HCT116 (cell line): ENCODE data around the gene TMEM164. TPM values are rescaled to one million over a fixed set of nuclear protein-coding genes. Genes with fewer than 3 reads are reported as not detected.

Experiments
- ATAC-seq: fragments of 200-7000 bp; cut with Tn5 transposase; 2 replicates; pipeline ENCODE4 v1.9.1; 2020; ENCODE audit warnings: mild to moderate bottlenecking, moderate library complexity
- BruUV-seq: library from RNA; stranded (reverse); fragments of 400-500 nt; replicated peaks from 2 replicates; lab custom pipeline; 2021; lab: Mats Ljungman, UMichigan
- CTCF ChIA-PET: fragments of 300-600 bp; sonication (Branson Sonifier 250); formaldehyde crosslinking; loops from one replicate; lab custom pipeline; 2021; ENCODE audit warnings: antibody characterized with exemption; lab: Charles Lee
- POLR2A ChIA-PET: fragments of 300-600, 350-600 bp; sonication (Branson Sonifier 250); formaldehyde crosslinking; loops from one replicate; lab custom pipeline; 2021; ENCODE audit warnings: antibody characterized with exemption; lab: Charles Lee
- RAD21 ChIA-PET, 2 experiments: fragments of 300-600 bp; sonication (Branson Sonifier 250); formaldehyde crosslinking; loops; one replicate each; lab custom pipeline; 2023; ENCODE audit warnings: low total read pairs in 2 of 2; ENCODE audit not compliant: uncharacterized antibody in 2 of 2, unreplicated experiment in 2 of 2, low non-redundant PET in 1 of 2; lab: Charles Lee
- DNase-seq: peaks from one replicate; pipeline ENCODE4 v3.0.0-alpha.2; 2010; ENCODE audit warnings: low read depth, low spot score
- H2AFZ ChIP-seq: fragments of 200-600 bp; shearing (Covaris generic), sonication (generic); 2 replicates; pipeline ENCODE4 v1.6.1; 2017; ENCODE audit warnings: low read depth, mixed run types, mixed read lengths, antibody characterized with exemption, low read length; ENCODE audit not compliant: poor library complexity, severe bottlenecking
- H3K27ac ChIP-seq: 2 replicates; pipeline ENCODE4 v1.5.1; 2012; ENCODE audit warnings: low read depth, low read length
- H3K27me3 ChIP-seq: fragments of 200-600 bp; sonication (generic); 2 replicates; pipeline ENCODE4 v1.6.1; 2016; ENCODE audit warnings: mixed run types, low read length, mixed read lengths; ENCODE audit not compliant: insufficient read depth
- H3K36me3 ChIP-seq, 2 experiments: fragments of 200-500 bp in 1 of 2; fragments of 200-600 bp in 1 of 2; sonication (Bioruptor generic) in 1 of 2; sonication (generic) in 1 of 2; 2 replicates each; pipeline versions ENCODE4 v1.5.1 to v1.6.1; 2014 to 2016; ENCODE audit warnings: low read length in 2 of 2, inconsistent platforms in 1 of 2, mixed read lengths in 1 of 2, mixed run types in 1 of 2; ENCODE audit not compliant: insufficient read depth in 2 of 2, control insufficient read depth in 1 of 2
- H3K4me1 ChIP-seq, 2 experiments: fragments of 200-600 bp in 1 of 2; sonication (generic) in 1 of 2; 2 replicates each; pipeline versions ENCODE4 v1.5.1 to v1.6.1; 2012 to 2017; ENCODE audit warnings: low read length in 2 of 2, inconsistent platforms in 1 of 2, mild to moderate bottlenecking in 1 of 2, mixed read lengths in 1 of 2, mixed run types in 1 of 2, moderate library complexity in 1 of 2; ENCODE audit not compliant: insufficient read depth in 2 of 2, control insufficient read depth in 1 of 2
- H3K4me2 ChIP-seq: fragments of 200-600 bp; sonication (generic); 2 replicates; pipeline ENCODE4 v1.6.1; 2017; ENCODE audit warnings: mixed run types, low read length, mixed read lengths
- H3K4me3 ChIP-seq, 2 experiments: fragments of 200-600 bp in 1 of 2; sonication (generic) in 1 of 2; replicated peaks in 1 of 2; 2 replicates each; pipeline ENCODE4 v1.5.1; 2011 to 2016; ENCODE audit warnings: low read length in 2 of 2, control low read depth in 1 of 2, low read depth in 1 of 2, mild to moderate bottlenecking in 1 of 2, mixed read lengths in 1 of 2, mixed run types in 1 of 2
- H3K79me2 ChIP-seq: fragments of 200-600 bp; sonication (generic); 2 replicates; pipeline ENCODE4 v1.6.1; 2017; ENCODE audit warnings: mild to moderate bottlenecking, mixed run types, low read length, moderate library complexity, mixed read lengths; ENCODE audit not compliant: insufficient read depth
- H3K9ac ChIP-seq: fragments of 200-600 bp; sonication (generic); 2 replicates; pipeline ENCODE4 v1.6.1; 2016; ENCODE audit warnings: low read length, mixed read lengths
- H3K9me2 ChIP-seq: fragments of 200-600 bp; sonication (generic), shearing (Covaris generic); 2 replicates; pipeline ENCODE4 v1.6.1; 2017; ENCODE audit warnings: mixed run types, mild to moderate bottlenecking, moderate library complexity; ENCODE audit not compliant: insufficient read depth
- H3K9me3 ChIP-seq, 2 experiments: fragments of 200-500 bp in 1 of 2; fragments of 200-600 bp in 1 of 2; sonication (Bioruptor generic) in 1 of 2; sonication (generic) in 1 of 2; 2 replicates each; pipeline ENCODE4 v1.6.1; 2014 to 2017; ENCODE audit warnings: low read length in 2 of 2, mixed read lengths in 2 of 2, inconsistent platforms in 1 of 2, low read depth in 1 of 2, mild to moderate bottlenecking in 1 of 2, mixed run types in 1 of 2, moderate library complexity in 1 of 2; ENCODE audit not compliant: control insufficient read depth in 1 of 2, insufficient read depth in 1 of 2
- H4K20me1 ChIP-seq: fragments of 200-600 bp; sonication (generic), shearing (Covaris generic); 2 replicates; pipeline ENCODE4 v1.6.1; 2017; ENCODE audit warnings: mixed run types, mild to moderate bottlenecking, moderate library complexity; ENCODE audit not compliant: insufficient read depth
- CBX3 ChIP-seq: IDR thresholded peaks from 2 replicates; pipeline ENCODE4 v1.6.1; 2012; ENCODE audit warnings: low read depth
- CEBPB ChIP-seq: IDR thresholded peaks from 2 replicates; pipeline ENCODE4 v1.6.1; 2012; ENCODE audit warnings: low read depth
- ELF1 ChIP-seq: IDR thresholded peaks from 2 replicates; pipeline ENCODE4 v1.6.1; 2012; ENCODE audit warnings: low read depth, borderline replicate concordance
- FOSL1 ChIP-seq: IDR thresholded peaks from 2 replicates; pipeline ENCODE4 v1.6.1; 2012; ENCODE audit warnings: low read depth
- JUND ChIP-seq: IDR thresholded peaks from 2 replicates; pipeline ENCODE4 v1.6.1; 2012
- MAX ChIP-seq: IDR thresholded peaks from 2 replicates; pipeline ENCODE4 v1.6.1; 2012
- RAD21 ChIP-seq: IDR thresholded peaks from 2 replicates; pipeline ENCODE4 v1.6.1; 2012; ENCODE audit warnings: low read depth, mild to moderate bottlenecking
- REST ChIP-seq: IDR thresholded peaks from 2 replicates; pipeline ENCODE4 v1.6.1; 2012; ENCODE audit warnings: low read depth
- SIN3A ChIP-seq: IDR thresholded peaks from 2 replicates; pipeline ENCODE4 v1.6.1; 2012; ENCODE audit warnings: low read depth
- SP1 ChIP-seq: IDR thresholded peaks from 2 replicates; pipeline ENCODE4 v1.6.1; 2012; ENCODE audit warnings: low read depth
- SRF ChIP-seq: IDR thresholded peaks from 2 replicates; pipeline ENCODE4 v1.6.1; 2012; ENCODE audit warnings: low read depth
- TCF7L2 ChIP-seq: IDR thresholded peaks from 2 replicates; pipeline ENCODE4 v1.7.0; 2011; ENCODE audit warnings: borderline replicate concordance, inconsistent platforms; ENCODE audit not compliant: insufficient read depth, insufficient read length; ENCODE audit errors: extremely low read depth
- ZFX ChIP-seq: fragments of 450-650 bp; IDR thresholded peaks from 2 replicates; pipeline ENCODE4 v1.6.1; 2017
- ZNF274 ChIP-seq: fragments of 200-500 bp; sonication (Bioruptor generic); IDR thresholded peaks from 2 replicates; pipeline ENCODE4 v1.6.1; 2014; ENCODE audit warnings: mild to moderate bottlenecking, low read depth, low read length, inconsistent platforms
- intact Hi-C: fragments of 100-400 bp; cut with micrococcal nuclease; formaldehyde crosslinking; loops from 2 replicates; pipeline ENCODE4 v1.10.0; 2022
- total RNA-seq: library from RNA; stranded (reverse); gene quantifications from one replicate; pipeline ENCODE4 v1.2.1, GENCODE V29; 2021; ENCODE audit not compliant: unreplicated experiment
- TF ChIP-seq, protein P1 (sequence below), 3 experiments: fragments of 200-600 bp in 1 of 3; sonication (generic) in 1 of 3; IDR thresholded peaks in 2 of 3; conservative IDR thresholded peaks in 1 of 3; 2 replicates each; pipeline ENCODE4 v1.5.1; 2012 to 2017; ENCODE audit warnings: low read depth in 2 of 3, low read length in 2 of 3, antibody characterized with exemption in 1 of 3, borderline replicate concordance in 1 of 3, control low read depth in 1 of 3, mild to moderate bottlenecking in 1 of 3, mixed read lengths in 1 of 3, mixed run types in 1 of 3, moderate library complexity in 1 of 3; ENCODE audit not compliant: insufficient read depth in 1 of 3
- TF ChIP-seq, protein P2 (sequence below): IDR thresholded peaks from 2 replicates; pipeline ENCODE4 v1.6.1; 2011; ENCODE audit warnings: mild to moderate bottlenecking, low read length, moderate library complexity; ENCODE audit not compliant: insufficient replicate concordance; ENCODE audit errors: extremely low read depth
- TF ChIP-seq, protein P3 (sequence below): IDR thresholded peaks from 2 replicates; pipeline ENCODE4 v1.6.1; 2012

TMEM164 gene
- total RNA-seq, 1 experiment from 2014 or later: 18.7 TPM

- DNase-seq (no peak), ATAC-seq (no peak)
- Histone ChIP-seq H3K79me2 (no peaks in the 10 kb centered on the region), H3K4me1 (no peaks in the 10 kb centered on the region), H3K9me2 (no peaks in the 10 kb centered on the region), H2AFZ (no peak overlapping the region), H3K36me3 (no peaks in the 10 kb centered on the region), H3K27ac (no peak overlapping the region), H3K4me3 (no peak overlapping the region), H3K9me3 (no peaks in the 10 kb centered on the region), H3K27me3 (no peaks in the 10 kb centered on the region), H4K20me1 (no peaks in the 10 kb centered on the region), H3K4me2 (no peak overlapping the region), H3K9ac (no peak overlapping the region)
- intact Hi-C loops: no loop called here
- ChIA-PET CTCF (no interaction called here), RAD21 (no interaction called here), POLR2A (no interaction called here)
- TF ChIP-seq REST (no peak), FOSL1 (no peak), CEBPB (no peak), ELF1 (no peak), SIN3A (no peak), SRF (no peak), MAX (no peak), ZNF274 (no peak), JUND (no peak), RAD21 (no peak), CBX3 (no peak), TCF7L2 (no peak), ZFX (no peak), SP1 (no peak)
- TF ChIP-seq, protein P1, sequence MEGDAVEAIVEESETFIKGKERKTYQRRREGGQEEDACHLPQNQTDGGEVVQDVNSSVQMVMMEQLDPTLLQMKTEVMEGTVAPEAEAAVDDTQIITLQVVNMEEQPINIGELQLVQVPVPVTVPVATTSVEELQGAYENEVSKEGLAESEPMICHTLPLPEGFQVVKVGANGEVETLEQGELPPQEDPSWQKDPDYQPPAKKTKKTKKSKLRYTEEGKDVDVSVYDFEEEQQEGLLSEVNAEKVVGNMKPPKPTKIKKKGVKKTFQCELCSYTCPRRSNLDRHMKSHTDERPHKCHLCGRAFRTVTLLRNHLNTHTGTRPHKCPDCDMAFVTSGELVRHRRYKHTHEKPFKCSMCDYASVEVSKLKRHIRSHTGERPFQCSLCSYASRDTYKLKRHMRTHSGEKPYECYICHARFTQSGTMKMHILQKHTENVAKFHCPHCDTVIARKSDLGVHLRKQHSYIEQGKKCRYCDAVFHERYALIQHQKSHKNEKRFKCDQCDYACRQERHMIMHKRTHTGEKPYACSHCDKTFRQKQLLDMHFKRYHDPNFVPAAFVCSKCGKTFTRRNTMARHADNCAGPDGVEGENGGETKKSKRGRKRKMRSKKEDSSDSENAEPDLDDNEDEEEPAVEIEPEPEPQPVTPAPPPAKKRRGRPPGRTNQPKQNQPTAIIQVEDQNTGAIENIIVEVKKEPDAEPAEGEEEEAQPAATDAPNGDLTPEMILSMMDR (IDR thresholded peaks at IDR 0.05 in 2 of 3, conservative IDR thresholded peaks at IDR 0.05 in 1 of 3; ENCODE audit: borderline replicate concordance in 1 of 3, insufficient read depth in 1 of 3, low read depth in 2 of 3, low read length in 2 of 3): no peak
- TF ChIP-seq, protein P2, sequence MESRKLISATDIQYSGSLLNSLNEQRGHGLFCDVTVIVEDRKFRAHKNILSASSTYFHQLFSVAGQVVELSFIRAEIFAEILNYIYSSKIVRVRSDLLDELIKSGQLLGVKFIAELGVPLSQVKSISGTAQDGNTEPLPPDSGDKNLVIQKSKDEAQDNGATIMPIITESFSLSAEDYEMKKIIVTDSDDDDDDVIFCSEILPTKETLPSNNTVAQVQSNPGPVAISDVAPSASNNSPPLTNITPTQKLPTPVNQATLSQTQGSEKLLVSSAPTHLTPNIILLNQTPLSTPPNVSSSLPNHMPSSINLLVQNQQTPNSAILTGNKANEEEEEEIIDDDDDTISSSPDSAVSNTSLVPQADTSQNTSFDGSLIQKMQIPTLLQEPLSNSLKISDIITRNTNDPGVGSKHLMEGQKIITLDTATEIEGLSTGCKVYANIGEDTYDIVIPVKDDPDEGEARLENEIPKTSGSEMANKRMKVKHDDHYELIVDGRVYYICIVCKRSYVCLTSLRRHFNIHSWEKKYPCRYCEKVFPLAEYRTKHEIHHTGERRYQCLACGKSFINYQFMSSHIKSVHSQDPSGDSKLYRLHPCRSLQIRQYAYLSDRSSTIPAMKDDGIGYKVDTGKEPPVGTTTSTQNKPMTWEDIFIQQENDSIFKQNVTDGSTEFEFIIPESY: no peak
- TF ChIP-seq, protein P3, sequence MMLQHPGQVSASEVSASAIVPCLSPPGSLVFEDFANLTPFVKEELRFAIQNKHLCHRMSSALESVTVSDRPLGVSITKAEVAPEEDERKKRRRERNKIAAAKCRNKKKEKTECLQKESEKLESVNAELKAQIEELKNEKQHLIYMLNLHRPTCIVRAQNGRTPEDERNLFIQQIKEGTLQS: no peak
- no TSS peak for BruUV-seq
Measured at GRCh38 chrX:110192516-110192915, 189.6 kb downstream of the TMEM164 start.
